Stimulated activated CD4-positive, alpha-beta T cell treated with anti-CD3 and anti-CD28 coated beads, Interleukin-12 subunit alpha, Interleukin-12 subunit beta, amount 100 ng/mL, for 24 hours (primary cell): ENCODE results near the gene FIBCD1.

Source experiments
- DNase-seq, 2 experiments: peaks; one replicate each; pipeline ENCODE4 v3.0.0-alpha.2; 2020; ENCODE audit warnings: low read depth in 2 of 2

Gene FIBCD1

GRCh38 chr9:130906735-130907416 is 32.2 kb downstream of the FIBCD1 start:
- no peak for DNase-seq

DNA sequence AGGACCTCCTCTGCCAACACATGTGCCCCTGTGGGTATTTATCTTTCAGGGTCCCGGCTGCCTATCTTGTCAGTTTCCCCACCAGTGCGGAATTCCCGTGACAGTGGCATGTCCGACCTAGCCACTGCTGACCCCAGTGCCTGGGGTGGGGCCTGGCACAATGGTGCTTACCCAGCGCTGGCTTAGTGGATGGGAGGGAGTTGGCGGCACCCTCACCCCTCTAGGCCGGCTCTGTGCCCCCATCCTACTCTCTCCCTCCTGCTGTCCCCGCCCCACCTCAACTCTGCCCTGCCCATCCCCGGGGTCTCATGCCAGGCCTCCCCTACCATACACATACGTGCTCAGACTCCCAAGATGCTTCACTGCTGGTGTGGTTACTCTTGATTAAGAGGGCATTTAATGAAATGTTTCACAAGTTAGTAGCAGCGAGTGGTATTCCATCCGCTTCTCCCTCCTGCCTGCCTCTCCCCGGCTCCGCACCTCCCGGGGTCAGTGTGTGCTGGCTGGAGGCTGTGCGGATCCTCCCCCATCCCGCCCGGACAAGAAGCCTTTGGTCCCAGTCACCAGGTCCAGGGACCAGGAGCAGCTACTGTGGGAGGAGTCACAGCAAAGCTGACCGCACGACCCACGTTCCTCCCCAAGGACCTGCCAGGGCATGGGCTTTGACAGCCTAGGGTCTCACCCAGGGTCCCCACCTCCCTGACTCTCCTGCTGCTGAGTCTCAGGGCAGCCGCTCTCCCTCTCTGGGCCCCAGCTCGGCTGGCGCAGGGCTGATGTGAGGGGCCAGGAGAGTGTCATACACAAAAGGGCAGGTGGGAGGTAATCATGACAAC is 32.9 kb downstream of the FIBCD1 start:
- DNase-seq: no peak

GRCh38 chr9:130905125-130905901 is 33.7 kb downstream of the FIBCD1 start:
- no peak for DNase-seq

- no peak for DNase-seq
These were observed 34.7 kb downstream of the FIBCD1 start for GRCh38 chr9:130904070-130905044.

DNA sequence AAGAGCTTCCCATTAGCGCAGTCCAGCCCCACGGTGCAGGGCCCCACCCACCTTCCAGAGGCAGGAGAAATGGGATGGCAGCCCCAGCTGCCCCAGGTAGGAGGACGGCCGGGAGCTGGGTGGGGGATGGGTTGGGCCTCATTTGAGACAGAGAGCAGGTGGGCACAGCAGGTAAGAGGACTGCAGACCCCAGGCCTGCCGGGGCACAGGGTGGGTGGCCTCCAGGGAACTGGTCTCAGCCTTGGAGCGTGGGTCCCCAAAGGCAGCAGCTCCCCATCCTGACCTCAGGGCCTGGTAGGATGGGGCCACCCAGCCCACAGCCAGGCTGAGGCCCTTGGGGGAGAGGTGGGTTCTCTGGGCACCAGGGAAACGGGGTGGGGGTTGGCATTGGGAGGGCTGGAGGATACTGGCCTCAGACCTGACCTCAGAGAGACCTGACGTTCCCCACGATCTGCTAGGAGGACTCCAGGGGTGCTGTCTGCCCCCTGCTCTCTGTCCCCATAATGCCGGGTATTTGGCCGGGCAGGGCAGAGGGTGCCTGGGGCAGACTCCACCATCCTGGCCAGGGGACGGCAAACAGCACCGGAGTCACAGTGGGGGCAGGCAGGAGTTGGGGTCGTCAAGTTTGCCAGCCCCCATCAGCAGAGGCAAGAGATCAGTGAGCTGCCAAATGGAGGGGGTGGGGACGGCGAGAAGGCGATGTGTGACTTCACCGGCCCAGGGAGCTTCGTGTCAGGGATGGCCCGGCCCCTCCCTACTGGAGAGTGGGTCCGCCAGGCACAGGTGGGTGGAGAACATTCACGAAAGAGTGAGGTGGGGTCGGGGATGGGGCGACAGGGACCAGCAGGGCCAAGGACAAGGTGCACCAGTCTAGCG is 35.6 kb downstream of the FIBCD1 start:
- DNase-seq: no peak

DNA sequence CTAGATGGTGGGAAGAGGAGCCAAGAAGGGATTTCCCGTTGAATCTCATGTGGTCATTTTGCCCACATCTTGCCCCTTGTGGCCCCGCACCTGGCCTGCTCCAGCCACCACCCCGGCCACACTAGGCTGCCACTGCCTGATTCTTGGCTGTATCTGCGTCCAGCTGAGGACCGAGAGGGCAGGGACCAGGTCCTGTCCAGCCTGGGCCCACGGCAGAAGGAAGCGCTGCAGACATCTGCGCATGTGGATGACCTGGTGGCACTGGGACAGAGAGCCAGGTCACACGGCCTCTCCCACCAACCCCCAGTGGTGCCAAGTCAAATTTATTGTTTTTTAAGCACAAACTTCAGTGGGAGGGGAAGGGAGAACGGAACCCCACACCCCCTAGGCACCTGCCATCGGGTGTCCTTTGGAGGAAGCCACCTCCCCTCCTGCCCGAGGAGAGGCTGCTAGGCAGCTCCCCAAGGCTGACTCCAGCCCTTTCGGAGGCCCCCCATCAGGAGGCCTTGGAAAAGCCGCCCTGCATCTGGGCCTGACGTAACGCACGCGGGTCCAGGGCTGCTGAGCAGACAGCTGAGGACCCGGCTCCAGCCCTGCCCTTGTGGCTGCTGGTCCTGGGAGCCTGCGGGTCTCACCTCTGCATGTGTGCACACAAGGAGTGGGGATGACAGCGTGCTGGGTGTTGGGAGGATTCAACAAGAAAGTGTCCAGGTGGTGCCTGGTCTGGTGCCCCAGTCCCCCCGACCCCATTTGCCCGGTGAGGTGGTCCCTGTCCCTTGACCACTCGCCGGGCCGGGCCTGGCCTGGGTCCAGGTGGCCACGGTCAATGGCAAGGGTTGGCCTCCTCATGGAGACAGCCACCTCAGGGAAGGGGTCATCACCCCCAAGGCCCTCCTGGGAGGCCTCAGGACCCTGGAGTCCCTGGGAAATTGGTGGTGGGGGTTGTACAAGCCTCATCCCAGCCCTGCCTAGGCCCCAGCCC is 36.6 kb downstream of the FIBCD1 start:
- DNase-seq: no peak

GRCh38 chr9:130901498-130902203 is 37.4 kb downstream of the FIBCD1 start:
- no peak for DNase-seq

DNA sequence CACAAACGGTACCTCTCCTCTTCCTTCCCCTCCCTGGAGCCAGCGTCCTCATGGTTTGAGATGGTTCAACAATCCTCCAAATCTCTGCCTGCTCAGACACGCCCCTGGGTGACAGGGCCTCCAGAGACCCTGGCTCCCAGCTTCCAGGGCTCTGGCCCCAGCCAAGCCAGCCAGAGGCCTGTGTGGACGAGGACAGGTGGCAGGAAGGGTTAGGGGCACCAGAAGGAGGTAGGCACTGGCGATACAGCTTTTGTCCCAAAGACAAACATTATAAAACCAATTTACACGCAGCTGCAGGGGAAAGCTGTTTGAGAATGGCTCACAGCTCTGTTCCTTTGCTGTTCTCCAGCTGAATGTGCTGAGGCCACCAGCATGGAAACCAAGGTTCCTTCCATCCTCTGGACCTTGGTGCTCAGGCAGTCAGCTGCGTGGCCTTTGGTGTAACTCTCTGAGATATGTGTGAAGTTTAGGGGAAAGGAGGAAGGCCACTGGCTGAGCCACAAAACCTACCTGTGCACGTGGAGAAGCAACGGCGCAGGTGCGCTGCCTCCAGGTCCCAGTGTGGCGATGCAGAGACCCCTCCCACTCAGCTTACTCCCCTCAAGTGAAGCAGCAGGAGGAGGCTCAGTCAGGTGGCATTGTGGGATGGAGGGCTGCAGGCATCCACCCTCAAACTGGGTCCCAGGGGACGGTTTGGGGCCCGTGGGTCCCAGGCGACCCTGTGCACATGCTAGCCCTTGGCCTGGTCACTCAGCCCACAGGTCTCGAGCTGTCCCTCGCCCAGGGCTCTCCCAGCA is 38.1 kb downstream of the FIBCD1 start:
- DNase-seq: no peak

GRCh38 chr9:130899051-130899748 is 39.8 kb downstream of the FIBCD1 start:
- no peak for DNase-seq

GRCh38 chr9:130898552-130898852 is 40.5 kb downstream of the FIBCD1 start:
- DNase-seq: no peak

- DNase-seq: no peak
These were observed 41.0 kb downstream of the FIBCD1 start for GRCh38 chr9:130897848-130898551.

DNA sequence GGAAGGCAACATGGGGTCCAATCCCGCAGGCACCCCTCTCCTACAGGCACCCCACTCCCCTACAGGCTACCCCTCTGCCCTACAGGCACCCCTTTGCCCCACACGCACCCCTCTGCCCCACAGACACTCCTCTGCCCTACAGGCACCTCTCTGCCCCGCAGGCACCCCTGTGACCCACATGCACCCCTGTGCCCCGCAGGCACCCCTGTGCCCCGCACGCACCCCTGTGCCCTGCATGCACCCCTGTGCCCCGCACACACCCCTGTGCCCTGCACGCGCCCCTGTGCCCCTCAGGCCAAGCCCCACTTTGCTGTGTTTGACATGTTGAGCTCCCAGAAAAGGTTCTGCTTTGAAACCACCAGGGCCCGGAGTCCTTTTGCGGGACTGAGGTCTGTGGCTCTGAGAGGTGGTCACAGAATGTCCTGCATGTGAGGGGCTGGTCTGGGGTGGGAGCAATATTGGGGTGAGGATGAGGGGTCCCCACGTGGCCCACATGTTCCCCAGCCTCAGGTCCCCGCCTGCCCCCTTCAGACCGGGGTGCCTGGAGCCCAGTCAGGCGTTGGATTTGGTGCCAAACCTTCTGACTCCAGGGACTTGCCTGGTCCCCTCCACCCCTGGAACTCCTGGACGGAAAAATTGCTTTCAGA is 41.8 kb downstream of the FIBCD1 start:
- DNase-seq: no peak

GRCh38 chr9:130896233-130897014 is 42.6 kb downstream of the FIBCD1 start, which contains the start of gene QRFP:
Gene QRFP (minus strand): TSS chr9:130896812. CDS start chr9:130893838, 2,974 bp downstream.
- no peak for DNase-seq

- no peak for DNase-seq
These were observed 43.4 kb downstream of the FIBCD1 start for GRCh38 chr9:130895481-130896232.
